Activated B cell treated with CpG ODN at 0.5 μM for 24 hours (primary cell): ENCODE results near the gene EEF1E1. TPM values are rescaled to one million over a fixed set of nuclear protein-coding genes. Genes with fewer than 3 reads are reported as not detected.

Source experiments
- ATAC-seq: fragments of 200-7000 bp; cut with Tn5 transposase; one replicate; pipeline ENCODE4 v1.10.0; 2021; ENCODE audit warnings: low read depth, mild to moderate bottlenecking, moderate library complexity
- CTCF ChIA-PET: fragments of 350-600 bp; sonication (Branson Sonifier 250); formaldehyde crosslinking; loops from one replicate; lab custom pipeline; 2021; ENCODE audit warnings: antibody characterized with exemption; lab: Charles Lee
- POLR2A ChIA-PET: fragments of 350-600 bp; sonication (Branson Sonifier 250); formaldehyde crosslinking; loops from one replicate; lab custom pipeline; 2021; ENCODE audit warnings: antibody characterized with exemption; lab: Charles Lee
- DNase-seq: peaks from one replicate; pipeline ENCODE4 v3.0.0; 2022
- H3K27ac Mint-ChIP-seq: one replicate; pipeline ENCODE4 v1.8.0; 2020; ENCODE audit warnings: mixed read lengths
- H3K27me3 Mint-ChIP-seq: one replicate; pipeline ENCODE4 v1.8.0; 2021; ENCODE audit warnings: mixed read lengths
- H3K36me3 Mint-ChIP-seq: one replicate; pipeline ENCODE4 v1.8.0; 2021; ENCODE audit warnings: low read depth, mixed read lengths
- H3K4me1 Mint-ChIP-seq: one replicate; pipeline ENCODE4 v1.8.0; 2021; ENCODE audit warnings: mixed read lengths
- H3K4me3 Mint-ChIP-seq: one replicate; pipeline ENCODE4 v1.8.0; 2020; ENCODE audit warnings: mild to moderate bottlenecking, mixed read lengths
- H3K9me3 Mint-ChIP-seq: one replicate; pipeline ENCODE4 v1.8.0; 2020; ENCODE audit warnings: mixed read lengths
- CTCF ChIP-seq: fragments of 200-600 bp; IDR thresholded peaks from one replicate; pipeline ENCODE4 v1.8.0; 2022; ENCODE audit warnings: antibody characterized with exemption, mild to moderate bottlenecking
- intact Hi-C: fragments of 100-400 bp; cut with micrococcal nuclease; formaldehyde crosslinking; loops from one replicate; pipeline ENCODE4 v1.15.1; 2024
- total RNA-seq: library from RNA; stranded (reverse); gene quantifications from 2 replicates; pipeline ENCODE4 v1.2.3, GENCODE V29; 2022

EEF1E1 gene
- total RNA-seq, 1 donor from 2014 or later: 32.5 TPM

DNA sequence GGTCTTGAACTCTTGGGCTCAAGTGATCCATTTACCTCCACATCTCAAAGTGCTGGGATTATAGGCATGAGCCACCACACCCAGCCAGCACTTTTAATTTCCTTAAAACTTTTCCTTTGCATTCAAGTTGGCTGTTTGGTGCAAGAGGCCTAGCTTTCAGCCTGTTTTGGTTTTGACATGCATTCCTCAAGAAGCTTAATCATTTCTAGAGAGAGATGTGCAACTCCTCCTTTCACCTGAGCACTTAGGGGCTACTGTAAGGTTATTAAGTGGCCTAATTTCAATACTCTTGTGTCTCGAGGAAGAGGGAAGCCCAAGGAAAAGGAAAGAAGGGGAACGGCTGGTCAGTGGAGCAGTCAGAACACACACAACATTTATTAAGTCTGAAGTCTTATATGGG lies 24.4 kb downstream of the EEF1E1 start:
- peaks cover 24% of the 10 kb centered on the region for H3K36me3 Mint-ChIP-seq
- CTCF ChIA-PET: no interaction called here
- H3K4me3 Mint-ChIP-seq: no peak overlapping the region
- no peak overlapping the region for H3K27ac Mint-ChIP-seq
- no peaks in the 10 kb centered on the region for H3K27me3 Mint-ChIP-seq
- DNase-seq: no peak
- ATAC-seq: no peak
- no peak for TF ChIP-seq CTCF
- POLR2A ChIA-PET: no interaction called here
- intact Hi-C loops: no loop called here
- peaks cover 4% of the 10 kb centered on the region for H3K4me1 Mint-ChIP-seq
- H3K9me3 Mint-ChIP-seq: no peaks in the 10 kb centered on the region

GRCh38 chr6:8075704-8076103 lies 26.6 kb downstream of the EEF1E1 start:
- Mint-ChIP-seq H3K27ac (no peak overlapping the region), H3K36me3 (peaks cover 16% of the 10 kb centered on the region), H3K4me1 (peaks cover 4% of the 10 kb centered on the region), H3K9me3 (no peaks in the 10 kb centered on the region), H3K4me3 (no peak overlapping the region), H3K27me3 (no peaks in the 10 kb centered on the region)
- CTCF ChIA-PET: no interaction called here
- no peak for TF ChIP-seq CTCF
- intact Hi-C loops: no loop called here
- POLR2A ChIA-PET: no interaction called here
- ATAC-seq (no peak), DNase-seq (no peak)

DNA sequence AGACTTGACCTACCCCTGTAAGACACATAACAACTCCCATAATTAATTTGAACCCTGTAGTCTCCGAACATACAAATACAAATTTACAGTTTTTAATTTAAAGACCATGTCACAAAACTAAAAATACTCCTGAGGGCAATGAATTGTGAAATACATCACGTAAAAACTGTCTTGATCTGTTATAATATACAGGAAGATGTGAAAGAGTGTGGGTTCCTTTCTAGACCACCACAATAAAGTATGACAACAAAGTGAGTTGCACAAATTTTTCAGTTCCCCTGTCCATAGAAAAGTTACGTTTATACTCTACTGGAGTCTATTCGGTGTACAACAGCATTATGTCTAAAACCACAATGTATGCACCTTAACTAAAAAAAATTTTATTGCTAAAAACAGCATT lies 27.2 kb downstream of the EEF1E1 start:
- ATAC-seq: no peak
- no peak for TF ChIP-seq CTCF
- ChIA-PET CTCF (no interaction called here), POLR2A (no interaction called here)
- Mint-ChIP-seq H3K36me3 (peaks cover 11% of the 10 kb centered on the region), H3K9me3 (no peaks in the 10 kb centered on the region), H3K4me3 (no peak overlapping the region), H3K27me3 (no peaks in the 10 kb centered on the region), H3K27ac (no peak overlapping the region), H3K4me1 (peaks cover 1% of the 10 kb centered on the region)
- intact Hi-C loops: no loop called here
- DNase-seq: no peak

- intact Hi-C loops: no loop called here
- CTCF ChIA-PET: no interaction called here
- H3K27me3 Mint-ChIP-seq: no peaks in the 10 kb centered on the region
- no peaks in the 10 kb centered on the region for H3K9me3 Mint-ChIP-seq
- no peak overlapping the region for H3K27ac Mint-ChIP-seq
- H3K4me3 Mint-ChIP-seq: no peak overlapping the region
- no peak for TF ChIP-seq CTCF
- peaks cover 6% of the 10 kb centered on the region for H3K36me3 Mint-ChIP-seq
- DNase-seq (no peak), ATAC-seq (no peak)
- H3K4me1 Mint-ChIP-seq: no peaks in the 10 kb centered on the region
- POLR2A ChIA-PET: interaction anchor here (0.5 kb wide), 1 partner anchor 28 kb away, joined by 3 read pairs; the partner anchor contains the start of gene EEF1E1
These were observed 28.1 kb downstream of the EEF1E1 start for GRCh38 chr6:8074213-8074612.

DNA sequence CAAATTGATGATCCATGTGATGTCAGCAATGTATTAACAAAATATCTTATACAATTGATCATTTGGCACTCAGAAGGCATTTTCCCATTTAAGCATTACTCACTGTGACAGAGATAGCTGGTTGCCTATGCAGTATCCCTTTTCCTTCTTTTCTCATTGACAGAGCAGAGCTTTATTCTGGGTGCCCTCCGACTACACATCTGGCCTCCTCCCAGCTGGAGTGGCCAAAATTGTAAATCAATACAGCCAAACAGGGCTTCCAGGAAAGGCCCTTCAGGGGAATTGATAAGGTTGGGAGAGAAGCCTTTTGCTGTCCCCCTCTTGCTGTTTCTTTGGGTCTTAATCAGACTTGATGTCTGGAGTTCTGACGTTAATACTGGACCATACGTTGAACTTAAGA lies 28.6 kb downstream of the EEF1E1 start:
- Mint-ChIP-seq H3K4me1 (no peaks in the 10 kb centered on the region), H3K4me3 (no peak overlapping the region), H3K36me3 (peaks cover 6% of the 10 kb centered on the region), H3K27ac (no peak overlapping the region), H3K27me3 (no peaks in the 10 kb centered on the region), H3K9me3 (no peaks in the 10 kb centered on the region)
- no peak for TF ChIP-seq CTCF
- intact Hi-C loops: no loop called here
- ChIA-PET CTCF (no interaction called here), POLR2A (no interaction called here)
- ATAC-seq (no peak), DNase-seq (no peak)
